IMR-90 (cell line): ENCODE data around the gene ADAMTS9.

Source experiments
- BHLHE40 ChIP-seq: fragments of 150-350 bp; IDR thresholded peaks from 2 replicates; pipeline ENCODE4 v1.6.1; 2016; ENCODE audit warnings: mild to moderate bottlenecking, low read depth, low read length
- CHD1 ChIP-seq: IDR thresholded peaks from 2 replicates; pipeline ENCODE4 v1.6.1; 2012; ENCODE audit warnings: low read depth, low read length, improper control_type of control experiment
- CTCF ChIP-seq: conservative IDR thresholded peaks from 2 replicates; pipeline ENCODE4 v1.5.1; 2012; ENCODE audit warnings: mild to moderate bottlenecking, low read depth, low read length, improper control_type of control experiment
- MAFK ChIP-seq: IDR thresholded peaks from 2 replicates; pipeline ENCODE4 v1.6.1; 2012; ENCODE audit warnings: low read depth, low read length, improper control_type of control experiment
- MAZ ChIP-seq: IDR thresholded peaks from 2 replicates; pipeline ENCODE4 v1.6.1; 2012; ENCODE audit warnings: low read depth, mild to moderate bottlenecking, low read length, improper control_type of control experiment, moderate library complexity, borderline replicate concordance
- POLR2A ChIP-seq: IDR thresholded peaks from 2 replicates; pipeline ENCODE4 v1.6.1; 2012; ENCODE audit warnings: mild to moderate bottlenecking, low read depth, low read length
- RCOR1 ChIP-seq: IDR thresholded peaks from 2 replicates; pipeline ENCODE4 v1.6.1; 2012; ENCODE audit warnings: mild to moderate bottlenecking, low read length, improper control_type of control experiment; ENCODE audit not compliant: insufficient replicate concordance
- RFX5 ChIP-seq: IDR thresholded peaks from 2 replicates; pipeline ENCODE4 v1.8.0; 2012; ENCODE audit warnings: low read depth, mild to moderate bottlenecking, low read length, moderate library complexity
- USF2 ChIP-seq: fragments of 150-350 bp; IDR thresholded peaks from 2 replicates; pipeline ENCODE4 v1.6.1; 2017; ENCODE audit warnings: mild to moderate bottlenecking, antibody characterized with exemption, low read length, low read depth

GRCh38 chr3:64539451-64540196 is 148.2 kb downstream of the ADAMTS9 start:
- TF ChIP-seq POLR2A (no peak), USF2 (no peak), CTCF (no peak), MAZ (no peak), RCOR1 (no peak), RFX5 (no peak), MAFK (no peak), CHD1 (no peak), BHLHE40 (no peak)
